Stimulated activated naive CD8-positive, alpha-beta T cell treated with anti-CD3 and anti-CD28 coated beads, Interleukin-15, Interleukin-2, amounts not matched to agents 100 ng/mL and 50 ng/mL, for 24 hours (primary cell): Measurements from ENCODE around the gene MAD2L2.

Source experiments
- H3K27ac Mint-ChIP-seq: one replicate; pipeline ENCODE4 v1.8.0; 2021; ENCODE audit warnings: mild to moderate bottlenecking, mixed read lengths
- H3K27me3 Mint-ChIP-seq: one replicate; pipeline ENCODE4 v1.8.0; 2021; ENCODE audit warnings: mixed read lengths
- H3K36me3 Mint-ChIP-seq: one replicate; pipeline ENCODE4 v1.8.0; 2021; ENCODE audit warnings: low read depth, mixed read lengths
- H3K4me1 Mint-ChIP-seq: one replicate; pipeline ENCODE4 v1.8.0; 2021; ENCODE audit warnings: low read depth, mixed read lengths
- H3K4me3 Mint-ChIP-seq: one replicate; pipeline ENCODE4 v1.8.0; 2021; ENCODE audit warnings: mild to moderate bottlenecking, mixed read lengths
- H3K9me3 Mint-ChIP-seq: one replicate; pipeline ENCODE4 v1.8.0; 2021; ENCODE audit warnings: mixed read lengths

MAD2L2 gene

DNA sequence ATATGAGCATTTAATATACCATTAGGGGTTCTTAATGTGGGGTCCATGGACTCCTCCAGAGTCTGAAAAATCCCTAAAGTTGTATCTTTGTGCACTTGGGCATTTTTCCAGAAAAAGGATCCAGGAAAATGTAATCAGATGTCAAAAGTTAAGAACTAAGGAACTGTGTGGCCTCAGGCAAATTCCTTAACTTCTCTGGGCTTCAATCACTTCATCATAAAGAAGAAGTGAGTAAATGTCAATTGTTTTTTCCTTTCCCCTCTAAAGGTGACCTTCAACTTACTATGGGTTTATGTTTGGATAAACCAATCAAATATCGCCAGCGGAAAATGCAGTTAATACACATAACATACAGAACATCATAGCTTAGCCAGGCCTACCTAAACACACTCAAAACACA, 2.5 kb downstream of the MAD2L2 start:
- Mint-ChIP-seq H3K4me3 (no peak overlapping the region), H3K27me3 (peaks cover 3% of the 10 kb centered on the region), H3K9me3 (no peaks in the 10 kb centered on the region), H3K4me1 (peaks cover 25% of the 10 kb centered on the region), H3K27ac (no peak overlapping the region), H3K36me3 (peaks cover 11% of the 10 kb centered on the region)

DNA sequence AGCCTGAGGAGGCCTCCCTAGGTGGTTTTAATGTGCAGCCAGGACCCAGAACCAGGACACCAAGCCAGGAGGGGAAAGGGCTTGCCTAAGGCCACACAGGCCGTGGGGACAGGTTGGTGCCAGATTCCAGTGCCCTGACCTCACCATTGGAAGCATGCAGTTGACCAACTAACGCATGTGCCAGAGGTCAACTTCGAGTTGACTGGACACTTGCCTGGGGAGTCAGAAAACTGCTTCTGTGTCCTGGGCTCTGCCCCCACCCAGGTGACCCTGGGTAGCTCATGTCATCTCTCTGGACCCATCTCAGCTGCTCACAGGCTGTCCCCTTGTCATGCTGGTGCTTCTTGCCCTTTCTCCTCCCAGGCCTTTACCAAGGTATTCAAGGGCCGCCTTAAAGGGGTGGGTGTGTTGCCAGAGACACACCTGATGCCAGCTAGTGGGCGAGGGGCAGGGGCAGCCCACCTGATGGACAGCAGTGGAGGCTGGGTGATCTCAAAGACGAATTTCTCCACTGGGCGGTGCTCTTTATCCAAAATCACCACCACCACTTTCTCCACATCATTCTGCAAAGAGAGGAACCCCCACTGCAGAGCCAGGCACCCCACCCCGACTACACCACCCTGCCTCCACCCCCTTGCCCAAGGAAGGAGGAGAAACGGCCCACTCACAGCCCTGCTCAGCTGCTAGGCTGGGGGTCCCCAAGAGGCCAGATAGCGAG, 4.4 kb downstream of the MAD2L2 start:
- H3K4me3 Mint-ChIP-seq, result no peak overlapping the region
- H3K36me3 Mint-ChIP-seq, result peaks cover 15% of the 10 kb centered on the region
- H3K27ac Mint-ChIP-seq, result no peak overlapping the region
- peaks cover 19% of the 10 kb centered on the region for H3K4me1 Mint-ChIP-seq
- no peaks in the 10 kb centered on the region for H3K27me3 Mint-ChIP-seq
- H3K9me3 Mint-ChIP-seq, result no peaks in the 10 kb centered on the region

- Mint-ChIP-seq H3K9me3 (no peaks in the 10 kb centered on the region), H3K36me3 (peaks cover 18% of the 10 kb centered on the region), H3K27me3 (no peaks in the 10 kb centered on the region), H3K27ac (no peak overlapping the region), H3K4me1 (peaks cover 15% of the 10 kb centered on the region), H3K4me3 (no peak overlapping the region)
These were observed 5.6 kb downstream of the MAD2L2 start for GRCh38 chr1:11675325-11675724.

- no peaks in the 10 kb centered on the region for H3K27me3 Mint-ChIP-seq
- H3K4me3 Mint-ChIP-seq, result no peak overlapping the region
- peaks cover 8% of the 10 kb centered on the region for H3K4me1 Mint-ChIP-seq
- H3K9me3 Mint-ChIP-seq, result no peaks in the 10 kb centered on the region
- peaks cover 18% of the 10 kb centered on the region for H3K36me3 Mint-ChIP-seq
- H3K27ac Mint-ChIP-seq, result no peak overlapping the region
These were observed 6.5 kb downstream of the MAD2L2 start for GRCh38 chr1:11674488-11674887.

DNA sequence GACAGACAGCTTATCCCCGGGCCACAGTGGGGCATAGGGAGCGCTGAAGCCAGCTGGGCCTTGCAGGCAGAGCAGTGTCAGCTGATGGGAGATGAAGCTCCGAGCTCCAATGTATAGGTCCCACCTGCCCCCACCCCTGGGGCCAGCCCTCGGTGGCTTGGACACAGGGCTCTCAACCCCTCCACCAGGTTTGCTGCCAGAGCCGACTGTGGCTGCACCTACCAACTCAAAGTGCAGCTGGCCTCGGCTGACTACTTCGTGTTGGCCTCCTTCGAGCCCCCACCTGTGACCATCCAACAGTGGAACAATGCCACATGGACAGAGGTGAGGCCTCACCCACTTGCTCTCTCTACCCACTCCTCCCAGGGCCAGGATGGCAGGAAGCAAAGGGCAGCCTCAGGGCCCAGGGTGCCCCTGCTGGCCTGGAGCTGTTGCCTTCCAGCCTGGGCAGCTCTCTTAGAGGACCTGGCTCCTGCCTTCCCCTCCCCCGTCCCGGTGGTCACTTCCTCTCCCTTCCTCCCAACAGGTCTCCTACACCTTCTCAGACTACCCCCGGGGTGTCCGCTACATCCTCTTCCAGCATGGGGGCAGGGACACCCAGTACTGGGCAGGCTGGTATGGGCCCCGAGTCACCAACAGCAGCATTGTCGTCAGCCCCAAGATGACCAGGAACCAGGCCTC, 7.7 kb downstream of the MAD2L2 start:
- H3K27ac Mint-ChIP-seq, result no peak overlapping the region

GRCh38 chr1:11671544-11672286, 9.2 kb downstream of the MAD2L2 start:
- H3K27ac Mint-ChIP-seq, result no peak overlapping the region
- no peak overlapping the region for H3K4me3 Mint-ChIP-seq
- H3K4me1 Mint-ChIP-seq, result peaks cover 8% of the 10 kb centered on the region
- no peaks in the 10 kb centered on the region for H3K27me3 Mint-ChIP-seq
- H3K36me3 Mint-ChIP-seq, result peaks cover 14% of the 10 kb centered on the region
- no peaks in the 10 kb centered on the region for H3K9me3 Mint-ChIP-seq

More for the DNA sequence above, 7.7 kb downstream of the MAD2L2 start:
- Mint-ChIP-seq H3K4me3 (no peak overlapping the region), H3K27me3 (no peaks in the 10 kb centered on the region), H3K4me1 (no peaks in the 10 kb centered on the region), H3K36me3 (peaks cover 14% of the 10 kb centered on the region), H3K9me3 (no peaks in the 10 kb centered on the region)

GRCh38 chr1:11671205-11671543, 9.8 kb downstream of the MAD2L2 start:
- peaks cover 8% of the 10 kb centered on the region for H3K4me1 Mint-ChIP-seq
- no peak overlapping the region for H3K4me3 Mint-ChIP-seq
- H3K27ac Mint-ChIP-seq, result no peak overlapping the region
- H3K27me3 Mint-ChIP-seq, result no peaks in the 10 kb centered on the region
- H3K36me3 Mint-ChIP-seq, result peaks cover 14% of the 10 kb centered on the region
- no peaks in the 10 kb centered on the region for H3K9me3 Mint-ChIP-seq

- Mint-ChIP-seq H3K27ac (no peak overlapping the region), H3K4me1 (peaks cover 9% of the 10 kb centered on the region), H3K36me3 (peaks cover 13% of the 10 kb centered on the region), H3K4me3 (no peak overlapping the region), H3K27me3 (no peaks in the 10 kb centered on the region), H3K9me3 (no peaks in the 10 kb centered on the region)
These were observed 10.2 kb downstream of the MAD2L2 start for GRCh38 chr1:11670747-11671146.

DNA sequence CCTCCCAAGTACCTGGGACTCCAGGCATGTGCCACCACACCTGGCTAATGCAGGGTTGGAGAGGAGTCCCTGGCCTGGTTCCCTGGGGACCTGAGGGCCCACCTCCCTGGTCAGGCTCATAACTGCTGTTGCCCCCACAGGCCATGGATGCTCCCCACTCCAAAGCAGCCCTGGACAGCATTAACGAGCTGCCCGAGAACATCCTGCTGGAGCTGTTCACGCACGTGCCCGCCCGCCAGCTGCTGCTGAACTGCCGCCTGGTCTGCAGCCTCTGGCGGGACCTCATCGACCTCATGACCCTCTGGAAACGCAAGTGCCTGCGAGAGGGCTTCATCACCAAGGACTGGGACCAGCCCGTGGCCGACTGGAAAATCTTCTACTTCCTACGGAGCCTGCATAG, 12.4 kb downstream of the MAD2L2 start:
- no peaks in the 10 kb centered on the region for H3K27me3 Mint-ChIP-seq
- H3K4me1 Mint-ChIP-seq, result peaks cover 11% of the 10 kb centered on the region
- H3K36me3 Mint-ChIP-seq, result peaks cover 8% of the 10 kb centered on the region
- H3K9me3 Mint-ChIP-seq, result no peaks in the 10 kb centered on the region
- no peak overlapping the region for H3K27ac Mint-ChIP-seq
- no peak overlapping the region for H3K4me3 Mint-ChIP-seq

GRCh38 chr1:11664336-11665065, 16.4 kb downstream of the MAD2L2 start:
- Mint-ChIP-seq H3K4me1 (peaks cover 11% of the 10 kb centered on the region), H3K4me3 (peak overlapping the region; percentile 74), H3K27ac (peak overlapping the region; percentile 67), H3K9me3 (no peaks in the 10 kb centered on the region), H3K36me3 (peaks cover 8% of the 10 kb centered on the region), H3K27me3 (no peaks in the 10 kb centered on the region)

DNA sequence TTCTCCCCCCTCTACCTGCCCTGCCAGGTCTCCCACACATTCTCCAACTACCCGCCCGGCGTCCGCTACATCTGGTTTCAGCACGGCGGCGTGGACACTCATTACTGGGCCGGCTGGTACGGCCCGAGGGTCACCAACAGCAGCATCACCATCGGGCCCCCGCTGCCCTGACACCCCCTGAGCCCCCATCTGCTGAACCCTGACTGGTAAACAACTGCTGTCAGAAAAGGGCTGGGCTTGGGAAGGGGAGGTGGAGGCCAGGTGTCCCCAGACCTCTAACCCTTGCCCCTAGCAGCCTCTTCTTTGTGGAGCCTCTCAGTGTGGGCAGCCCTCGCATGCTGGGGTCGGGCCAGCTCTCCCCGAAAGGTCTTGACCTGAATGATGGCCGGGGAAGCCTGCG, 19.8 kb downstream of the MAD2L2 start:
- Mint-ChIP-seq H3K36me3 (peaks cover 11% of the 10 kb centered on the region), H3K9me3 (no peaks in the 10 kb centered on the region), H3K4me1 (peaks cover 4% of the 10 kb centered on the region), H3K4me3 (no peak overlapping the region), H3K27me3 (no peaks in the 10 kb centered on the region), H3K27ac (no peak overlapping the region)

DNA sequence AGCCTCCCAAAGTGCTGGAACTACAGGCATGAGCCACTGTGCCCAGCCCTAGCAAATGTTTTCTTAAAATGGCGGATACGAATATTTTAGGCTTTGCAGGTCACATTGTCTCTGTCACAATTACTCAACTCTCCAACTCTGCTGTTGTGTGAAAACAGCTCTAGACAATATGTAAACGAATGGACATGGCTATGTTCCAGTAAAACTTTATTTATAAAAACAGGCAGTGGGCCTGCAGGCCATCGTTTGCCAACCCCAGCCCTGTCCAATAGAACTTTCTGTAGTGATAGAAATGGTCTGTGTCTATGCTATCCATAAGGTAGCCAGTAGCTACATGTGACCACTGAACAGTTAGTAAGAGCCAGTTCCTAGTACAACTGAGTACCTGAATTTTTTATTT, 21.2 kb downstream of the MAD2L2 start:
- H3K36me3 Mint-ChIP-seq, result peaks cover 11% of the 10 kb centered on the region
- H3K4me1 Mint-ChIP-seq, result peaks cover 8% of the 10 kb centered on the region
- no peaks in the 10 kb centered on the region for H3K27me3 Mint-ChIP-seq
- no peak overlapping the region for H3K4me3 Mint-ChIP-seq
- H3K27ac Mint-ChIP-seq, result no peak overlapping the region
- no peaks in the 10 kb centered on the region for H3K9me3 Mint-ChIP-seq

DNA sequence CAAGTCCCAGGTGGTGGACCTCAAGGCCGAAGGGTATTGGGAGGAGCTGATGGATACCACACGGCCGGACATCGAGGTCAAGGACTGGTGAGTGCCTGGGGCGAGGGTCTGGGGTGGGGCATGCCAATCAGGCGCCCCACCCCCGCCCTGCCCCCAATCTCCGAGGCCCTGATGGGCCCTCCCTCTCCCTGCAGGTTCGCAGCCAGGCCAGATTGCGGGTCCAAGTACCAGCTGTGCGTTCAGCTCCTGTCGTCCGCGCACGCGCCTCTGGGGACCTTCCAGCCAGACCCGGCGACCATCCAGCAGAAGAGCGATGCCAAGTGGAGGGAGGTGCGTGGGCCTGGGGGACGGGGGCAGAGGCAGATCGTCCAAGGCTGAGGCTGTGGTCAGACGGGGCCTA, 22.4 kb downstream of the MAD2L2 start:
- H3K36me3 Mint-ChIP-seq, result peaks cover 11% of the 10 kb centered on the region
- no peak overlapping the region for H3K27ac Mint-ChIP-seq
- H3K4me1 Mint-ChIP-seq, result peaks cover 8% of the 10 kb centered on the region
- H3K27me3 Mint-ChIP-seq, result no peaks in the 10 kb centered on the region
- H3K9me3 Mint-ChIP-seq, result no peaks in the 10 kb centered on the region
- H3K4me3 Mint-ChIP-seq, result no peak overlapping the region

DNA sequence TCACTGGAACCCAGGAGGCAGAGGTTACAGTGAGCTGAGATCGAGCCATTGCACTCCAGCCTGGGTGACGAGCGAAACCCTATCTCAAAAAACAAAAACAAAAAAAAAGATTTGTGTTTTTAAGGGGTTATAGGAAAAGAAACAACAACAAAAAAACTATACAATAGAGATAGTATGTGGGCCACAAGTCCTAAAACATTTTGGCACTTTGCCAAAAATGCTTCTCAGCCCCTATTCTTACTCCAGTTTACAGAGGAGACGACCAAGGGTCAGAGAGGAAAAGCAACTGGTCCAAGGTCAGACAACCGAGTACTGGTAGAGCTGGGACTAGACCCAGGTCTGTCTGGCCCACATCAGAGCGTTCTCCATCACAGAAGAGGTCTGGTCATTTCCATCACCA, 23.3 kb downstream of the MAD2L2 start:
- H3K36me3 Mint-ChIP-seq, result peaks cover 11% of the 10 kb centered on the region
- H3K4me1 Mint-ChIP-seq, result peaks cover 8% of the 10 kb centered on the region
- no peaks in the 10 kb centered on the region for H3K9me3 Mint-ChIP-seq
- no peaks in the 10 kb centered on the region for H3K27me3 Mint-ChIP-seq
- H3K4me3 Mint-ChIP-seq, result no peak overlapping the region
- no peak overlapping the region for H3K27ac Mint-ChIP-seq
